Mesendoderm (in vitro differentiated cells): Measurements from ENCODE around the gene SIM2.
A peak's percentile ranks its signal among the peaks of the same experiment; 100 is the strongest.

ENCODE experiments used
- DNase-seq: peaks from one replicate; pipeline ENCODE4 v3.0.0; 2013
- H2AK5ac ChIP-seq: 2 replicates; pipeline ENCODE4 v1.6.1; 2013; ENCODE audit warnings: low read length, inconsistent platforms
- H2BK120ac ChIP-seq: 2 replicates; pipeline ENCODE4 v1.6.1; 2013; ENCODE audit warnings: low read depth, mild to moderate bottlenecking, low read length, moderate library complexity, mixed read lengths
- H2BK15ac ChIP-seq: replicated peaks from 2 replicates; pipeline ENCODE4 v1.6.1; 2013; ENCODE audit warnings: low read depth, mild to moderate bottlenecking, moderate library complexity
- H2BK5ac ChIP-seq: 2 replicates; pipeline ENCODE4 v1.6.1; 2013; ENCODE audit warnings: low read length, inconsistent platforms
- H3K18ac ChIP-seq: 2 replicates; pipeline ENCODE4 v1.6.1; 2013; ENCODE audit warnings: mild to moderate bottlenecking, low read length, mixed read lengths
- H3K23ac ChIP-seq: one replicate; pipeline ENCODE4 v1.6.1; 2013; ENCODE audit warnings: low read length
- H3K27ac ChIP-seq: 2 replicates; pipeline ENCODE4 v1.5.1; 2013; ENCODE audit warnings: low read depth, mild to moderate bottlenecking, inconsistent platforms, low read length, moderate library complexity
- H3K27me3 ChIP-seq: 2 replicates; pipeline ENCODE4 v1.6.1; 2013; ENCODE audit warnings: low read length, control low read depth, mild to moderate bottlenecking, inconsistent platforms; ENCODE audit not compliant: insufficient read depth, poor library complexity
- H3K36me3 ChIP-seq: 2 replicates; pipeline ENCODE4 v1.6.1; 2013; ENCODE audit warnings: low read length, inconsistent platforms; ENCODE audit not compliant: control insufficient read depth, insufficient read depth
- H3K4ac ChIP-seq: one replicate; pipeline ENCODE4 v1.6.1; 2013; ENCODE audit warnings: low read depth, mild to moderate bottlenecking, low read length, moderate library complexity
- H3K4me1 ChIP-seq: 2 replicates; pipeline ENCODE4 v1.6.1; 2013; ENCODE audit warnings: low read depth, low read length, inconsistent platforms; ENCODE audit not compliant: control insufficient read depth
- H3K4me2 ChIP-seq: 2 replicates; pipeline ENCODE4 v1.6.1; 2013; ENCODE audit warnings: low read length
- H3K4me3 ChIP-seq: 2 replicates; pipeline ENCODE4 v1.5.1; 2013; ENCODE audit warnings: mild to moderate bottlenecking, low read length
- H3K56ac ChIP-seq: one replicate; pipeline ENCODE4 v1.6.1; 2013; ENCODE audit warnings: low read length
- H3K79me1 ChIP-seq: 2 replicates; pipeline ENCODE4 v1.6.1; 2013; ENCODE audit warnings: low read length, inconsistent platforms
- H3K79me2 ChIP-seq: 2 replicates; pipeline ENCODE4 v1.6.1; 2013; ENCODE audit warnings: mild to moderate bottlenecking, low read length; ENCODE audit not compliant: control insufficient read depth, insufficient read depth
- H3K9ac ChIP-seq: 2 replicates; pipeline ENCODE4 v1.6.1; 2013; ENCODE audit warnings: low read length, inconsistent platforms
- H4K5ac ChIP-seq: one replicate; pipeline ENCODE4 v1.6.1; 2013; ENCODE audit warnings: low read length
- H4K8ac ChIP-seq: one replicate; pipeline ENCODE4 v1.6.1; 2013; ENCODE audit warnings: low read depth, mild to moderate bottlenecking, control low read depth, low read length, moderate library complexity
- WGBS: extraction: QIAGEN DNeasy Blood & Tissue Kit; methylation state at CpG from one replicate; pipeline ENCODE4 v1.1.7; 2013; ENCODE audit warnings: low lambda C conversion rate, missing lambda C conversion rate; ENCODE audit not compliant: insufficient coverage; ENCODE audit errors: extremely low coverage; 5-methylcytosine and 5-hydroxymethylcytosine counted together

Gene SIM2

DNA sequence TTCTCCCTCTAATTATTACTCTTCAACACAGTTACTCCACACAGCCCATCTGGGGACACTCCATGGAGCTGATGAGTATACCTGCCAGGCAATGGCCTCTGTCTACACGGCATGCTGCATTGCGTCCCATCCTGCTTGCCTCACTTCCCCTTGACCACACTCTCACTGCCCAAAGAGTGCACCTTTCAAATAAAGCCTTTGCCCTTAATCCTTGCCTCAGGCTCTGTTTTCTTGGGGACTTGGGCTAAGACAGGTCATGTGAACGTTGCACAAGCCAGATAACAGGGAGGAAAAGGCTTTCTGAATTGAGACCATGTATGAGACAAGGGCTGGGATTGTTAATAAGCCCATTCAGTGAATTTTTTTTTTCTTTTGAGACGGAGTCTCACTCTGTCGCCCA lies 40.0 kb upstream of the SIM2 start:
- no peak overlapping the region for H4K5ac ChIP-seq
- H3K4me1 ChIP-seq: no peaks in the 10 kb centered on the region
- no peak overlapping the region for H2BK15ac ChIP-seq
- H3K23ac ChIP-seq: no peak overlapping the region
- WGBS: no CpG with 5 or more reads among the region's 5 CpGs
- no peaks in the 10 kb centered on the region for H3K79me2 ChIP-seq
- H3K4me3 ChIP-seq: no peak overlapping the region
- H3K79me1 ChIP-seq: no peaks in the 10 kb centered on the region
- H3K36me3 ChIP-seq: no peaks in the 10 kb centered on the region
- H3K4me2 ChIP-seq: no peak overlapping the region
- no peak overlapping the region for H3K4ac ChIP-seq
- no peaks in the 10 kb centered on the region for H3K27me3 ChIP-seq
- no peak overlapping the region for H2AK5ac ChIP-seq
- H2BK120ac ChIP-seq: no peak overlapping the region
- no peak overlapping the region for H4K8ac ChIP-seq
- DNase-seq: peak; percentile 7
- no peak overlapping the region for H3K18ac ChIP-seq
- H3K56ac ChIP-seq: no peak overlapping the region
- H3K27ac ChIP-seq: no peak overlapping the region
- H2BK5ac ChIP-seq: no peak overlapping the region
- H3K9ac ChIP-seq: no peak overlapping the region

- WGBS: no CpG with 5 or more reads among the region's 11 CpGs
Observed at GRCh38 chr21:36661511-36662309, 37.2 kb upstream of the SIM2 start.

GRCh38 chr21:36663033-36663855 lies 35.7 kb upstream of the SIM2 start:
- H3K4ac ChIP-seq: no peak overlapping the region
- H3K36me3 ChIP-seq: no peaks in the 10 kb centered on the region
- H3K4me3 ChIP-seq: no peak overlapping the region
- no peaks in the 10 kb centered on the region for H3K27me3 ChIP-seq
- no peak overlapping the region for H2BK120ac ChIP-seq
- H3K79me2 ChIP-seq: no peaks in the 10 kb centered on the region
- H4K5ac ChIP-seq: no peak overlapping the region
- no peak overlapping the region for H4K8ac ChIP-seq
- H3K4me2 ChIP-seq: no peak overlapping the region
- no peak overlapping the region for H2AK5ac ChIP-seq
- no peak overlapping the region for H2BK5ac ChIP-seq
- H3K79me1 ChIP-seq: no peaks in the 10 kb centered on the region
- H3K56ac ChIP-seq: no peak overlapping the region
- no peak for DNase-seq
- no peak overlapping the region for H2BK15ac ChIP-seq
- H3K27ac ChIP-seq: no peak overlapping the region
- no peaks in the 10 kb centered on the region for H3K4me1 ChIP-seq
- WGBS: no CpG with 5 or more reads among the region's 18 CpGs
- no peak overlapping the region for H3K23ac ChIP-seq
- H3K18ac ChIP-seq: no peak overlapping the region
- H3K9ac ChIP-seq: no peak overlapping the region

More at GRCh38 chr21:36661511-36662309, 37.2 kb upstream of the SIM2 start:
- Histone ChIP-seq H3K27ac (no peak overlapping the region), H3K79me2 (no peaks in the 10 kb centered on the region), H2AK5ac (no peak overlapping the region), H3K9ac (no peak overlapping the region), H3K4me3 (no peak overlapping the region), H3K4ac (no peak overlapping the region), H2BK15ac (no peak overlapping the region), H3K27me3 (no peaks in the 10 kb centered on the region), H2BK120ac (no peak overlapping the region), H3K18ac (no peak overlapping the region), H3K79me1 (no peaks in the 10 kb centered on the region), H3K56ac (no peak overlapping the region), H3K23ac (no peak overlapping the region), H4K5ac (no peak overlapping the region), H3K4me2 (no peak overlapping the region), H4K8ac (no peak overlapping the region), H3K36me3 (no peaks in the 10 kb centered on the region), H3K4me1 (no peaks in the 10 kb centered on the region), H2BK5ac (no peak overlapping the region)
- DNase-seq: peak; percentile 73

DNA sequence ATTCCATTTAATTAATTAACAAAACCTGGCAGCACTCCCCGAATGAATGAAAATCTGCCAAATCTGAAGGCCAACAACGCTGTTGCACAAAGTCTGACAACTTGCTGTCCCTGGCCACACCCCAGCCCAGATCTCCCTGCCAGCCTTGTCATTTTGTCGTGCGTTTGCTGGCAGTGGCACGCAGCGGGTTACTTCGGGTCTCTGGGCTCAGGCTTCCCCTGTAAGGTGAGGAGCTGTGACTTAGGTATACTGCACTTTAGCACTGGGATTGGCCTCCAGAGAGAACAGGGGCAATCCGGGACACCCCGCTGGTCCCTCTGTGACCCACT lies 34.3 kb upstream of the SIM2 start:
- Histone ChIP-seq H3K4me1 (no peaks in the 10 kb centered on the region), H2BK5ac (no peak overlapping the region), H2AK5ac (no peak overlapping the region), H3K4me3 (no peak overlapping the region), H3K56ac (no peak overlapping the region), H3K4me2 (no peak overlapping the region), H2BK15ac (no peak overlapping the region), H3K23ac (no peak overlapping the region), H3K27ac (no peak overlapping the region), H3K9ac (no peak overlapping the region), H3K4ac (no peak overlapping the region), H3K36me3 (no peaks in the 10 kb centered on the region), H2BK120ac (no peak overlapping the region), H4K5ac (no peak overlapping the region), H4K8ac (no peak overlapping the region), H3K79me2 (no peaks in the 10 kb centered on the region), H3K18ac (no peak overlapping the region), H3K27me3 (no peaks in the 10 kb centered on the region), H3K79me1 (no peaks in the 10 kb centered on the region)
- no peak for DNase-seq
- no CpG with 5 or more reads among the region's 9 CpGs for WGBS

GRCh38 chr21:36665806-36666205 lies 33.1 kb upstream of the SIM2 start:
- Histone ChIP-seq H3K4me1 (no peaks in the 10 kb centered on the region), H3K79me2 (no peaks in the 10 kb centered on the region), H3K23ac (no peak overlapping the region), H3K27ac (no peak overlapping the region), H3K4me3 (no peak overlapping the region), H3K56ac (no peak overlapping the region), H3K4me2 (no peak overlapping the region), H3K4ac (no peak overlapping the region), H3K27me3 (no peaks in the 10 kb centered on the region), H3K18ac (no peak overlapping the region), H3K36me3 (no peaks in the 10 kb centered on the region), H4K5ac (no peak overlapping the region), H2BK5ac (no peak overlapping the region), H2AK5ac (no peak overlapping the region), H2BK120ac (no peak overlapping the region), H4K8ac (no peak overlapping the region), H2BK15ac (no peak overlapping the region), H3K9ac (no peak overlapping the region), H3K79me1 (no peaks in the 10 kb centered on the region)
- no CpG with 5 or more reads among the region's 6 CpGs for WGBS
- no peak for DNase-seq
